SK-N-SH treated with all-trans-retinoic acid at 6 μM for 48 hours (cell line): ENCODE measurements around the gene TMEM237.

Experiments used
- ATAC-seq: fragments of 200-7000 bp; cut with Tn5 transposase; 3 replicates; pipeline ENCODE4 v1.9.1; 2020; ENCODE audit warnings: mild to moderate bottlenecking, moderate library complexity
- ARNTL ChIP-seq: fragments of 450-650 bp; formaldehyde crosslinking; IDR thresholded peaks from 2 replicates; pipeline ENCODE4 v1.5.0; 2020; ENCODE audit warnings: low read depth, mild to moderate bottlenecking, moderate library complexity, borderline replicate concordance
- BACH2 ChIP-seq: fragments of 250-450 bp; sonication (Bioruptor Pico); IDR thresholded peaks from 2 replicates; pipeline ENCODE4 v1.9.0; 2021; ENCODE audit warnings: mild to moderate bottlenecking, borderline replicate concordance
- CSDC2 ChIP-seq: fragments of 250-450 bp; sonication (Bioruptor Pico); IDR thresholded peaks from 2 replicates; pipeline ENCODE4 v1.5.0; 2020; ENCODE audit warnings: mild to moderate bottlenecking, moderate library complexity
- ESRRG ChIP-seq: fragments of 250-450 bp; sonication (Bioruptor Pico); IDR thresholded peaks from 2 replicates; pipeline ENCODE4 v1.6.1; 2021; ENCODE audit warnings: mild to moderate bottlenecking
- GLIS3 ChIP-seq: fragments of 250-450 bp; sonication (Bioruptor Pico); IDR thresholded peaks from 2 replicates; pipeline ENCODE4 v1.5.0; 2020; ENCODE audit warnings: mild to moderate bottlenecking, moderate library complexity
- ISL1 ChIP-seq: fragments of 250-450 bp; sonication (Bioruptor Pico); IDR thresholded peaks from 2 replicates; pipeline ENCODE4 v2.1.2; 2022; ENCODE audit warnings: mild to moderate bottlenecking, moderate library complexity
- OSR1 ChIP-seq: fragments of 250-450 bp; sonication (Bioruptor Pico); IDR thresholded peaks from 2 replicates; pipeline ENCODE4 v1.8.0; 2022; ENCODE audit warnings: moderate library complexity, mild to moderate bottlenecking, inconsistent platforms
- PATZ1 ChIP-seq: fragments of 250-450 bp; sonication (Bioruptor Pico); IDR thresholded peaks from 2 replicates; pipeline ENCODE4 v1.8.0; 2020; ENCODE audit warnings: mild to moderate bottlenecking, moderate library complexity, borderline replicate concordance
- RARB ChIP-seq: fragments of 250-450 bp; sonication (Bioruptor Pico); IDR thresholded peaks from 2 replicates; pipeline ENCODE4 v1.8.0; 2021; ENCODE audit warnings: mild to moderate bottlenecking, moderate library complexity
- SNAI2 ChIP-seq: fragments of 250-450 bp; sonication (Bioruptor Pico); IDR thresholded peaks from 2 replicates; pipeline ENCODE4 v1.5.0; 2020; ENCODE audit warnings: mild to moderate bottlenecking, moderate library complexity
- TCF4 ChIP-seq: fragments of 250-450 bp; sonication (Bioruptor Pico); IDR thresholded peaks from 2 replicates; pipeline ENCODE4 v1.8.0; 2021; ENCODE audit warnings: mild to moderate bottlenecking, moderate library complexity, borderline replicate concordance
- TOX ChIP-seq: fragments of 250-450 bp; sonication (Bioruptor Pico); IDR thresholded peaks from 2 replicates; pipeline ENCODE4 v1.8.0; 2021; ENCODE audit warnings: mild to moderate bottlenecking, moderate library complexity, borderline replicate concordance
- ZC3H10 ChIP-seq: fragments of 250-450 bp; sonication (Bioruptor Pico); IDR thresholded peaks from 2 replicates; pipeline ENCODE4 v1.5.1; 2021; ENCODE audit warnings: mild to moderate bottlenecking, moderate library complexity
- ZFP3 ChIP-seq: fragments of 250-450 bp; sonication (Bioruptor Pico); IDR thresholded peaks from 2 replicates; pipeline ENCODE4 v1.5.0; 2020; ENCODE audit warnings: mild to moderate bottlenecking, moderate library complexity
- ZNF565 ChIP-seq: fragments of 450-650 bp; formaldehyde crosslinking; conservative IDR thresholded peaks from 2 replicates; pipeline ENCODE4 v1.5.0; 2020; ENCODE audit warnings: low read depth, mild to moderate bottlenecking, moderate library complexity
- ZNF70 ChIP-seq: fragments of 450-650 bp; formaldehyde crosslinking; IDR thresholded peaks from 2 replicates; pipeline ENCODE4 v1.5.0; 2020; ENCODE audit warnings: mild to moderate bottlenecking, moderate library complexity
- ZNF8 ChIP-seq: fragments of 450-650 bp; formaldehyde crosslinking; IDR thresholded peaks from 2 replicates; pipeline ENCODE4 v1.5.0; 2020; ENCODE audit warnings: mild to moderate bottlenecking, moderate library complexity
- TF ChIP-seq, protein P1 (sequence below): fragments of 250-450 bp; sonication (Bioruptor Pico); IDR thresholded peaks from 2 replicates; pipeline ENCODE4 v1.5.1; 2020; ENCODE audit warnings: low read depth, mild to moderate bottlenecking, moderate library complexity
- TF ChIP-seq, protein P2 (sequence below): fragments of 250-450 bp; sonication (Bioruptor Pico); IDR thresholded peaks from 2 replicates; pipeline ENCODE4 v1.8.0; 2021; ENCODE audit warnings: low read depth, mild to moderate bottlenecking, moderate library complexity, borderline replicate concordance
- TF ChIP-seq, protein P3 (sequence below): fragments of 250-450 bp; sonication (Bioruptor Pico); IDR thresholded peaks from 2 replicates; pipeline ENCODE4 v1.5.0; 2020; ENCODE audit warnings: mild to moderate bottlenecking, moderate library complexity

The TMEM237 gene

DNA sequence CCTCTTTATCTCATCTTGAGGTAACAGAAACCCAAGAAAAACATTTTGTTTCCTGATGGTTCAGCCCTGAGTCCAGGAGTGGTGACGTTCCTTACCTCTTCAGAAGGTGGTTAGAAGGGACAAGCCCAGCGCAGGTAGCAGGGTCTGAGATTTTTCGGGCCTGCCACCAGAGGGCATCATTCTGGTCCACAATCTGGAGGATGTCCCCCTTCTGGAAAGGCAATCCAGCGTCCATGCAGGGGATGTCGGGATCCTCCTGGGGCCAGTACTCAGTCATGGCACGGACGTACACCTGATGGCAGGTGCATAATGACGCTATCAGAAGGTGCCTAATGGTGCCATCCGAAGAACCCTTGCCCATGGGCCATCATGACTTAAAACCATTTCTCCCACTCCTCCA, 37.4 kb upstream of the TMEM237 start (continued):
- TF ChIP-seq, protein P1, sequence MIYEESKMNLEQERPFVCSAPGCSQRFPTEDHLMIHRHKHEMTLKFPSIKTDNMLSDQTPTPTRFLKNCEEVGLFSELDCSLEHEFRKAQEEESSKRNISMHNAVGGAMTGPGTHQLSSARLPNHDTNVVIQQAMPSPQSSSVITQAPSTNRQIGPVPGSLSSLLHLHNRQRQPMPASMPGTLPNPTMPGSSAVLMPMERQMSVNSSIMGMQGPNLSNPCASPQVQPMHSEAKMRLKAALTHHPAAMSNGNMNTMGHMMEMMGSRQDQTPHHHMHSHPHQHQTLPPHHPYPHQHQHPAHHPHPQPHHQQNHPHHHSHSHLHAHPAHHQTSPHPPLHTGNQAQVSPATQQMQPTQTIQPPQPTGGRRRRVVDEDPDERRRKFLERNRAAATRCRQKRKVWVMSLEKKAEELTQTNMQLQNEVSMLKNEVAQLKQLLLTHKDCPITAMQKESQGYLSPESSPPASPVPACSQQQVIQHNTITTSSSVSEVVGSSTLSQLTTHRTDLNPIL (CRISPR knock-in tag), result no peak
- TF ChIP-seq RARB (CRISPR knock-in tag) (no peak), SNAI2 (CRISPR knock-in tag) (no peak), GLIS3 (no peak), TCF4 (CRISPR knock-in tag) (no peak), BACH2 (no peak)
- TF ChIP-seq, protein P2, sequence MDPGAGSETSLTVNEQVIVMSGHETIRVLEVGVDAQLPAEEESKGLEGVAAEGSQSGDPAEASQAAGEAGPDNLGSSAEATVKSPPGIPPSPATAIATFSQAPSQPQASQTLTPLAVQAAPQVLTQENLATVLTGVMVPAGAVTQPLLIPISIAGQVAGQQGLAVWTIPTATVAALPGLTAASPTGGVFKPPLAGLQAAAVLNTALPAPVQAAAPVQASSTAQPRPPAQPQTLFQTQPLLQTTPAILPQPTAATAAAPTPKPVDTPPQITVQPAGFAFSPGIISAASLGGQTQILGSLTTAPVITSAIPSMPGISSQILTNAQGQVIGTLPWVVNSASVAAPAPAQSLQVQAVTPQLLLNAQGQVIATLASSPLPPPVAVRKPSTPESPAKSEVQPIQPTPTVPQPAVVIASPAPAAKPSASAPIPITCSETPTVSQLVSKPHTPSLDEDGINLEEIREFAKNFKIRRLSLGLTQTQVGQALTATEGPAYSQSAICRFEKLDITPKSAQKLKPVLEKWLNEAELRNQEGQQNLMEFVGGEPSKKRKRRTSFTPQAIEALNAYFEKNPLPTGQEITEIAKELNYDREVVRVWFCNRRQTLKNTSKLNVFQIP (CRISPR knock-in tag), result no peak

DNA sequence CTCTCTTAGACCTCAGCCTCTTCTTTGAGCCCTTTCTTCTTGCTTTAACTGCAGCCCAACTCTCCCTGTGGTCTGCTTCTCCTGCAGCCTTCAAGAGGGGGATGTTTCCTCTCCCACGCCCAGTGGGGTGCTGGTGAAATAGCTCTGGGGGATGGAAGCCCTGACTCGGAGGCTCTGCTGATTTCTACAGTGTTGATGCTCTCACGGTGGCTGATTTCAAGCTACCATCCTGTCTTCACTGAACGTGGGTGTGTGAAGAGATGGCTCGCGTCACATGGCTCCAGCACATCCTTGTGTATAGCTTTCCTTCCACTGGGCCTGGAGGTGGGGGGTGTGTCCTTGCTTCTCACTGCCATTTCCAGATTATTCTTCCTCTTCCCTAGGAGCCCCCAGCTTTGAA, 35.1 kb upstream of the TMEM237 start:
- TF ChIP-seq, protein P2 (CRISPR knock-in tag), result no peak
- TF ChIP-seq ZNF8 (CRISPR knock-in tag) (no peak), OSR1 (CRISPR knock-in tag) (no peak), ARNTL (CRISPR knock-in tag) (no peak), ESRRG (no peak), ZNF565 (CRISPR knock-in tag) (no peak), SNAI2 (CRISPR knock-in tag) (no peak), ZNF70 (CRISPR knock-in tag) (no peak), ZC3H10 (CRISPR knock-in tag) (no peak), CSDC2 (CRISPR knock-in tag) (no peak), GLIS3 (no peak), TOX (CRISPR knock-in tag) (no peak), ZFP3 (CRISPR knock-in tag) (no peak), ISL1 (CRISPR knock-in tag) (no peak)
- TF ChIP-seq, protein P3, sequence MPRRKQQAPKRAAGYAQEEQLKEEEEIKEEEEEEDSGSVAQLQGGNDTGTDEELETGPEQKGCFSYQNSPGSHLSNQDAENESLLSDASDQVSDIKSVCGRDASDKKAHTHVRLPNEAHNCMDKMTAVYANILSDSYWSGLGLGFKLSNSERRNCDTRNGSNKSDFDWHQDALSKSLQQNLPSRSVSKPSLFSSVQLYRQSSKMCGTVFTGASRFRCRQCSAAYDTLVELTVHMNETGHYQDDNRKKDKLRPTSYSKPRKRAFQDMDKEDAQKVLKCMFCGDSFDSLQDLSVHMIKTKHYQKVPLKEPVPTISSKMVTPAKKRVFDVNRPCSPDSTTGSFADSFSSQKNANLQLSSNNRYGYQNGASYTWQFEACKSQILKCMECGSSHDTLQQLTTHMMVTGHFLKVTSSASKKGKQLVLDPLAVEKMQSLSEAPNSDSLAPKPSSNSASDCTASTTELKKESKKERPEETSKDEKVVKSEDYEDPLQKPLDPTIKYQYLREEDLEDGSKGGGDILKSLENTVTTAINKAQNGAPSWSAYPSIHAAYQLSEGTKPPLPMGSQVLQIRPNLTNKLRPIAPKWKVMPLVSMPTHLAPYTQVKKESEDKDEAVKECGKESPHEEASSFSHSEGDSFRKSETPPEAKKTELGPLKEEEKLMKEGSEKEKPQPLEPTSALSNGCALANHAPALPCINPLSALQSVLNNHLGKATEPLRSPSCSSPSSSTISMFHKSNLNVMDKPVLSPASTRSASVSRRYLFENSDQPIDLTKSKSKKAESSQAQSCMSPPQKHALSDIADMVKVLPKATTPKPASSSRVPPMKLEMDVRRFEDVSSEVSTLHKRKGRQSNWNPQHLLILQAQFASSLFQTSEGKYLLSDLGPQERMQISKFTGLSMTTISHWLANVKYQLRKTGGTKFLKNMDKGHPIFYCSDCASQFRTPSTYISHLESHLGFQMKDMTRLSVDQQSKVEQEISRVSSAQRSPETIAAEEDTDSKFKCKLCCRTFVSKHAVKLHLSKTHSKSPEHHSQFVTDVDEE (CRISPR knock-in tag), result no peak
- TF ChIP-seq, protein P1 (CRISPR knock-in tag), result no peak

GRCh38 chr2:201675454-201675853, 32.2 kb upstream of the TMEM237 start:
- TF ChIP-seq ISL1 (CRISPR knock-in tag) (no peak), ARNTL (CRISPR knock-in tag) (no peak), CSDC2 (CRISPR knock-in tag) (no peak), PATZ1 (CRISPR knock-in tag) (no peak), GLIS3 (no peak), TOX (CRISPR knock-in tag) (no peak), TCF4 (CRISPR knock-in tag) (no peak), ZFP3 (CRISPR knock-in tag) (no peak)
- TF ChIP-seq, protein P3 (CRISPR knock-in tag), result no peak
- ATAC-seq, result no peak

More for the DNA sequence above, 35.1 kb upstream of the TMEM237 start:
- no peak for ATAC-seq
